ENCODE results near the gene USP19.

- TF ChIP-seq CTCF (IDR thresholded peaks at IDR 0.05) (no peak), POLR2A (IDR thresholded peaks at IDR 0.05) (no peak), EP300 (IDR thresholded peaks at IDR 0.05) (no peak), POLR2AphosphoS5 (IDR thresholded peaks at IDR 0.05) (no peak)
These were observed 556 bp downstream of the USP19 start for GRCh38 chr3:49120096-49120437.

All from upper lobe of left lung (tissue), 4 donors.